Measurements from ENCODE around the gene AQP12A. TPM values are rescaled to one million over a fixed set of nuclear protein-coding genes. Genes with fewer than 3 reads are reported as not detected.

AQP12A gene
- total and polyA plus RNA-seq, 10 of the 15 experiments (the other 5 are each of a cell fraction or from before 2014, with no cell fraction given): not detected

GRCh38 chr2:240728361-240728760, 36.7 kb downstream of the AQP12A start:
- H3K27ac ChIP-seq (ENCODE audit: control insufficient read depth, insufficient read depth): no peak overlapping the region
- SMC1A ChIA-PET (ENCODE audit: uncharacterized antibody, unreplicated experiment): no interaction called here
- H3K4me3 ChIP-seq: no peak overlapping the region
- DNase-seq (ENCODE audit: low read depth, low spot score) (no peak), ATAC-seq (no peak), FAIRE-seq (no peak)
- no peak overlapping the region for H2AFZ ChIP-seq (ENCODE audit: control insufficient read depth, low read depth, low read length)
- H3K36me3 ChIP-seq (ENCODE audit: control insufficient read depth in 2 of 2, insufficient read depth in 2 of 2, low read length in 1 of 2): no peaks in the 10 kb centered on the region
- no peak overlapping the region for H3K9ac ChIP-seq (ENCODE audit: control insufficient read depth, insufficient read depth, low read length)
- WGBS (ENCODE audit: insufficient coverage, insufficient replicate concordance, low lambda C conversion rate, missing lambda C conversion rate): 53% methylated on average over 10 of the region's 10 CpGs
- H3K4me1 ChIP-seq (ENCODE audit: control insufficient read depth, insufficient read depth, low read length): no peaks in the 10 kb centered on the region
- in situ Hi-C loops (cut with MboI): no loop called here
- no peak overlapping the region for H3K4me2 ChIP-seq (ENCODE audit: control insufficient read depth, insufficient read depth)
- intact Hi-C loops (cut with micrococcal nuclease; ENCODE audit: unreplicated experiment): no loop called here
- no peaks in the 10 kb centered on the region for H3K79me2 ChIP-seq (ENCODE audit: control insufficient read depth, insufficient read depth, low read length)
- RAD21 ChIA-PET (ENCODE audit: unreplicated experiment): no interaction called here
- TF ChIP-seq REST (IDR thresholded peaks at IDR 0.05; ENCODE audit: low read depth, low read length) (no peak), JUND (IDR thresholded peaks at IDR 0.05; ENCODE audit: low read depth, low read length) (no peak), NFYA (IDR thresholded peaks at IDR 0.05; ENCODE audit: borderline replicate concordance, low read depth, low read length) (no peak), ZNF687 (IDR thresholded peaks at IDR 0.05) (no peak), MEF2A (IDR thresholded peaks at IDR 0.05; ENCODE audit: insufficient read depth, low read depth, low read length) (no peak), ETV6 (conservative IDR thresholded peaks at IDR 0.05 in 1 of 2, IDR thresholded peaks at IDR 0.05 in 1 of 2; ENCODE audit: borderline replicate concordance in 1 of 2, low read depth in 1 of 2) (no peak), ZNF24 (IDR thresholded peaks at IDR 0.05) (no peak), STAT1 (conservative IDR thresholded peaks at IDR 0.05) (no peak), RELA (IDR thresholded peaks at IDR 0.05; ENCODE audit: borderline replicate concordance, partially characterized antibody) (no peak), NFXL1 (IDR thresholded peaks at IDR 0.05; ENCODE audit: borderline replicate concordance) (no peak), BCL11A (IDR thresholded peaks at IDR 0.05; ENCODE audit: low read depth, low read length) (no peak)
- TF ChIP-seq, protein P1, sequence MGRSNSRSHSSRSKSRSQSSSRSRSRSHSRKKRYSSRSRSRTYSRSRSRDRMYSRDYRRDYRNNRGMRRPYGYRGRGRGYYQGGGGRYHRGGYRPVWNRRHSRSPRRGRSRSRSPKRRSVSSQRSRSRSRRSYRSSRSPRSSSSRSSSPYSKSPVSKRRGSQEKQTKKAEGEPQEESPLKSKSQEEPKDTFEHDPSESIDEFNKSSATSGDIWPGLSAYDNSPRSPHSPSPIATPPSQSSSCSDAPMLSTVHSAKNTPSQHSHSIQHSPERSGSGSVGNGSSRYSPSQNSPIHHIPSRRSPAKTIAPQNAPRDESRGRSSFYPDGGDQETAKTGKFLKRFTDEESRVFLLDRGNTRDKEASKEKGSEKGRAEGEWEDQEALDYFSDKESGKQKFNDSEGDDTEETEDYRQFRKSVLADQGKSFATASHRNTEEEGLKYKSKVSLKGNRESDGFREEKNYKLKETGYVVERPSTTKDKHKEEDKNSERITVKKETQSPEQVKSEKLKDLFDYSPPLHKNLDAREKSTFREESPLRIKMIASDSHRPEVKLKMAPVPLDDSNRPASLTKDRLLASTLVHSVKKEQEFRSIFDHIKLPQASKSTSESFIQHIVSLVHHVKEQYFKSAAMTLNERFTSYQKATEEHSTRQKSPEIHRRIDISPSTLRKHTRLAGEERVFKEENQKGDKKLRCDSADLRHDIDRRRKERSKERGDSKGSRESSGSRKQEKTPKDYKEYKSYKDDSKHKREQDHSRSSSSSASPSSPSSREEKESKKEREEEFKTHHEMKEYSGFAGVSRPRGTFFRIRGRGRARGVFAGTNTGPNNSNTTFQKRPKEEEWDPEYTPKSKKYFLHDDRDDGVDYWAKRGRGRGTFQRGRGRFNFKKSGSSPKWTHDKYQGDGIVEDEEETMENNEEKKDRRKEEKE (IDR thresholded peaks at IDR 0.05): no peak
- no peaks in the 10 kb centered on the region for H4K20me1 ChIP-seq (ENCODE audit: control insufficient read depth, insufficient read depth)
- POLR2A ChIA-PET: no interaction called here
- CTCF ChIA-PET: no interaction called here
- H3K27me3 ChIP-seq (replicated peaks in 1 of 2; ENCODE audit: control insufficient read depth in 2 of 2, insufficient read depth in 2 of 2, low read length in 1 of 2): peaks cover 0 to 1% of the 10 kb centered on the region in 2 experiments; a peak in 2 of 4 replicates
- no peaks in the 10 kb centered on the region for H3K9me3 ChIP-seq (replicated peaks; ENCODE audit: control insufficient read depth, insufficient read depth, low read length)
- no TSS peak for BruUV-seq (replicated peaks)
